Cerebellar cortex (tissue), 1 donor: ENCODE data around the gene CADPS2.
"Not testable (repeated sequence)": the region's sequence is repeated elsewhere in the genome, so short reads cannot be mapped to it uniquely, and the experiment has no call there.

ENCODE experiments used
- DNase-seq: peaks from one replicate; pipeline ENCODE4 v3.0.0-alpha.2; 2015; ENCODE audit warnings: low spot score

Gene CADPS2

DNA sequence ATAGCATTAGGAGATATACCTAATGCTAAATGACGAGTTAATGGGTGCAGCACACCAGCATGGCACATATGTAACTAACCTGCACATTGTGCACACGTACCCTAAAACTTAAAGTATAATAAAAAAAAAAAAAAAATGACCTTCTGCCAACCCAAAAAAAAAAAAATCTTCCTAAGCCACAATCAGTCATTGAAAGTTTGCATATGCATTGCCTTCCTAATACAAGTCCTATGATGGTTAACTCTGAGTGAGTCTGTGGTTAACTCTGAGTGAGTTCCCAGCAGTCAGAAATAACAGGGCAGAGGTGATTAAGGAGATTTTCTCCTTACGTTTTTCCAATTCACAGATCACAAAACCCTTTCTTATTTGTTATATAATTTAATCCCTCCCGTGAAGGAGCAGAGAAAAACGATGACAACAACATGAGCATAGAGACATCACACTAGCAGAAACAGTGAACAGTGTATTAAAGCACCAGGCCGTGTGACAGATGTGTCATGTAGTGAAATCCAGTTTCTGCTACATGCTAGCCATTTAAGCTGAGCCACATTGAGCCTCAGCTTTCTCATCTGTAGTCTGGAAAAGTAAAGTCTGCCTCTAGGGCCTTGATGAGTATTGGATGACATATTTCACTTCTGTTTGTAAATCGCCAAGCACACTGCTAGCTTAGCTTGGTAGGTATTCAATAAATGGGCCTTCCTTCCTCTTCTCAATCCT is 176.2 kb downstream of the CADPS2 start:
- DNase-seq = no peak

DNA sequence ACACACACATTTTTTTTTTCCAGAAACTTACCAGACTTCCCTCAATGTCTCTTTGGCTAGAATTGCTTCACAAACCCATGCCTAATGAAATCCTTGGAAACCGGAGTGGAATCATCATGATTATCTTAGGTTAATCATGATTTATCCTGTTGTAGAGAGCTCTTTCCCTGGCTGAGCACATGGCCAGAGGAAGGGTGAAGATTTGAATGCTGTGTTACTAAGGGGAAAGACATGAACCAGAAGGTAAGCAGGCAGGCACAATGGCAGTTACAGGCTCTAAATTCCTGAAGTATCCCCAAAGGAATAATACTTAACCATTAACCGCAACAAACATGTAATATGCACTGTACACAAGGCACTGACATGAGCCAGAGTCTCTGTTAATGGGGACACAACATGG is 179.4 kb downstream of the CADPS2 start:
- DNase-seq = no peak

DNA sequence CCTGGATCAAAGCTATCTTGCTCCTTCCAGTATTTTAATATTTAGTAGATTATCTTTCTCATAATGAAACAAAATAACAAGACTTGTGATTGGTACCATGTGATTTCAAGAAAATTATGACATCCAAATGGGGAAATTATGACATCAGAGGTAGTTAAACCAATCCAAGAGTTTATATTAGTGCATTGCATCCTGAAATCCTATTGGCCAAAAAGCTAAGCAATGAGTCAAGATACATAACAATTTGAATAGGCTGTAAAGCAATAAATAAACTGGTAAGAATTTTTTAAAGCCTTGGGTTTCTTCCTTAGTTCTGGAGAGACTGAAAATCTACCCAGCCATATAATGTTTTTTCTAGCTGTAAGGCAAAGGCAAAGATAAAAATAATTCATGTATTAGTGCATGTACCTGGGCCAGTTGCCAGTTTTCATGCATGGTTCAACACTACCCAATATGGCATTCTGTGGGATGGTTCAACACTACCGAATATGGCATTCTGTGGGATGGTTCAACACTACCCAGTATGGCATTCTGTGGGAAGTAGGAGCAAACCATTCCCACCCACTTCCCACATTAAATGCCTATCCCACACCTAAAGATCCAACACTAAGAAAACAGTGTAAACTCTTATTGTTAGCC is 183.3 kb downstream of the CADPS2 start, which contains the start of gene RNF148:
TSS of gene RNF148 (minus strand) at position 51 of the 639 bp plus-strand sequence. CDS start 172 bp downstream, outside the sequence.
- DNase-seq = no peak

DNA sequence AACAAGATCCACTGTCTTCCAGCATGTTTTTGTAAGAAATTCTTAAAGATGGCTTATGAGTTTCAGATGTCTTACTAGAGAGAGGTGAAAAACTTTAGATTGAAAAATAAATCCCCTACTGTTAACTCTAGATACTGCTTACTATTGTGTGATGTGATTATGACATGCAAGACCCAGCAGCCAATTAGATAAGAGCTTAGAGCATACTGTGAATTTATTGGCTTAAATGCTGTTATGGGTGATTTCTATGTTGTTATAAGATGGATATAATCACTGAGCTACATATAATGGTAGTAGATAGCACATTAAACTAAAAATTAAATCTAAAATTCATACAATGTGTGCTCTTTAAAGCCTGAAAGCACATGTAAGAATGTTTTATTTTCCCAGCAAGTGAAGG is 187.2 kb downstream of the CADPS2 start, which contains the start of gene RNF133:
TSS of gene RNF133 (minus strand) at position 101 of the 400 bp plus-strand sequence. CDS start 199 bp downstream, outside the sequence.
- DNase-seq = no peak

DNA sequence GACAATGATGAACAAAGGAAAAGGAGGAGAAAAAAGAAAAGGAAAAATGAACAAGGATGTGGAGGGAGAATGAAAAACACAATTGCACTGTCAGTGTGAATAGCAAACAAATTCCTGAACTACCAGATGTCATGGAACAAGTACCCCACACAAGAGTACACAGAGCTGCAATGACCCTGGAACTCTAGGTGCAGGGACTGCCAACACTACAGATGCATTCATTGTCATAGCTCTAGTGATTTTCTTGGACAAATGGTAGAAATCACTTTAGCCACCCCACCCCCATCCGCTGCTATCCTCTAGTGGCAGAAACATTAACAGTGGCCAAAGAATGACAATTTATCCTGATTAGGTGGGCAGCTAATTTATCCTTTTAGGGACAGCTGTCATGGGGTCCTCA is 190.4 kb downstream of the CADPS2 start:
- DNase-seq = no peak

DNA sequence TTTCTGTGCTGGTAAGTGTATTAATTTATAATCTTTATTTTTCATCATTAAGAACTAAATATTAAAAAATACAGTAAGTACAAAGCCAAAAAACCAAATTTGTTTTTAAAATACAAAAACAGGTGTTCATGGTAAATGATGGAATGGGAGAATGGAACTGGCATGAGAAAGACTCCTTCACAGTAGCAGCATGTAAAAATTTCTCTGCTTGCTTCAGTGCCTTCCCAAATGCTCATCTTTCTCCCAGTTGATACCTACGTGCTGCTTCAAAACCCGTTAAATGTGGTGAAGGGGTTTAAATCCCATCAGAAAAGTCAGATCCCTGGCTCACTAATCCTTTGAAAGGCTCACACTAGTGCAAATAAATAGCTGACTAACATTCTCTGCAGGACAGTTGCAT is 191.6 kb downstream of the CADPS2 start:
- peak; percentile 69 for DNase-seq

DNA sequence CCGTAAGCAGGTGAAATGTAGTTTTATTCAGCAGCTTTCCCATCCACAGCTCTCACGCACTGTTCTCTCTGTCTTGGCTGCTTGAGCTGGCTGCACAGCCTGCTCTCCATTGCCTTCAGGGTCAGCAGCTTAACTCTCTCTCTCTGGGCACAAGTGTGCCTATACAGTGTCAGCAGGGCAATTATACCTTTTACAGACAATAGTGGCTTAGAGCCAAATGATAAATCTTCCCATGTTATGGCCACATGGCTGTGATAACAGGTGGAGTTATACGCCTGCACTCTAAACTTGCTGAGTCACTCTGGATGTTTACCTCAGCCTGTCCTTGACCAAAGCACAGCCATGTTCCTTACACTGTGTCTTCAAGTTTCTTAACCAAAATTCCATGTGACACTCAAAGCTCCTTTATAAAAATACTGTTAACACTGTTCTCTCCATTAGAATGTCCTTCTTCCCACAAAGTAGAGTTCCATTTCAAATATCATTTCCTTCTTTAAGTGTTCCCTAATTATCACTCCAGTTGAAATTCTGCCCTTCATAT is 193.4 kb downstream of the CADPS2 start:
- no peak for DNase-seq

DNA sequence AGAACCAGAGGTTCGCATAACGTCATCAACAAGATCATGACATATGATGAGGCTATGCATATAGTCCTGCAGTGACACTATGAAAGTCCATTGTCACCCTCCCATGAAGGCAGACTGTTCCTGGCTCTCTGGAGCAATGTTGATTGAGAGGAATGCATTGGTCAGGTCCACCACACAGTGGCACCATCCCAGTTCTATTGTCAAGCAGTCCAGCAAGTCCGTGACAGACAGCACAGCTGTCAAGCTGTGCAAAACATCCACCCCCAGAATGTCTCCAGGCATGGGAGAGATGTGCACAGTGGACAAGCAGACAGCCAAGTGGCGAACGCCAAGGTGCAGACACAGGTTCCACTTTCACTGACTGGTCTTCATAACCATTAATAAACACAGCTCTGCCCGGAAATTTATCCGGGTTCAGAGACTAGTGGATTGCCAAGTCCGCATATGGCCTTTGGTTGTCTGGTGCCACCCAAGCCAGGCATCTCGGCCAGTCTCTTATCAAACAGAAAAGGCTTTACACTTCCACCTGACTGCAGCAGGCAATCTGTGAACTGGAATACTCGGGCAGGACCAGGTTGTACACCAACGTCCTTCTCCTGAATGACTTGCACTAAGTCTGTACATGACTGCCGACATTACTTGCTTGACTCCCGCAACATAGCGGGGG is 194.6 kb downstream of the CADPS2 start:
- DNase-seq = peak; percentile 79

DNA sequence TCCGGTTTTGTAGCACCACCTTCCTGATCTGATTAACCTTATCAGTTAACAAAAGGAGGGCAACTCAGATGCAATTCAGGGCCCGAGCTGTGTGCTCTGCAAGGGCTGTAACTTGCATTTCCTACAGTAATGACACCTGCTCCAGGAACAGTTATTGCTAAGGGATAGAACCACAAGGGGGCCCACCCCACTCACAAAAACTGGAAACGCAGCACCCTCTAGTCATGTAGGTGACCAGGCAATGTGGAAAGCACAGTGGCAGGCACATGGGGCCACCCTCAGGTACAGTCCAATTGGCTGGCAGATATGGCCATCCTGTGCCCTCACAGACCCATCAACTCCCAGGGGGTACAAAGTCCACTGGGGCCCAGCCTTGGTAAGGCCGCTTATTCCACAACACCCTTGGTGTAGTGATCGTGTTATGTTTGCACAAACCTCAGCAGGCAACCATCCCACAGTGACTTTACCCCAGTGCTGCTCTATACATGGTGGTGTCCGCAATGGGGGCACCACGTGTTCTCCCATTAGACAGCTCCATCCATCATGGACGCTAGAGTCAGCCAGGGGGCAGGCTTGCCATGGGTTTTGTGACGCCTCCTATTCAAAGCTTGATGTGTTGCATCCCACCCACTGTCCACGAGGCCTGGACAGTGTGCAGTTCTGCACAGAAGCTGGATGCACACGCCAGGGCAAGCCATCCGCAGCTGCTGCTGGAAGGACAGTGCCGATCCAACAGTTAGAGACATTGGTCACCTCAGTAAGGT is 196.7 kb downstream of the CADPS2 start:
- no peak for DNase-seq

DNA sequence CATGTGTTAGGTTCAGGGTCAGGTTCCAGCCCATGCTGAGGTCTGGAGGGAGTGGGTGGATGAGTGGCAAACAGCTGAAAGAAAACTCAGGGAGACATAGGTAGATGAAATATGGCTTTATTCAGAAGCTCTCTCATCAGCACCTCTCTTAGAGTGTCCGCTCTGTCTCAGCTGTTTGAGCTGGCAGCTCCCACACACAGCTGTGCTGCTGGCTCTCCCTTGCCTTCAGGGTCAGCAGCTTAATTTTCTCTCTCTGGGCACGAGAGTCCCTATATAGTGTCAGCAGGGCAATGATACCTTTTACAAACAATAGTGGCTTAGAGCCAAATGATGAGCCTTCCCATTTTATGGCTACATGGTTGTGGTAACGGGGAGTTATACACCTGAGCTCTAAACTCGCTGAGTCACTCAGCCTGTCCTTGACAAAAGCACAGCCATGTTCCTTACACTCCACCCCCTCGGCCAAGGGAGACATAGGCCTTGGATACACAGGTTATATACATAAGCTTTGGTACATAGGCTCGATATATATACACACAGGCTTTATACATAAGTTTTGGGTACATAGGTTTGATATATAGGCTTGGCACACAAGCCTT is 197.8 kb downstream of the CADPS2 start:
- no peak for DNase-seq

DNA sequence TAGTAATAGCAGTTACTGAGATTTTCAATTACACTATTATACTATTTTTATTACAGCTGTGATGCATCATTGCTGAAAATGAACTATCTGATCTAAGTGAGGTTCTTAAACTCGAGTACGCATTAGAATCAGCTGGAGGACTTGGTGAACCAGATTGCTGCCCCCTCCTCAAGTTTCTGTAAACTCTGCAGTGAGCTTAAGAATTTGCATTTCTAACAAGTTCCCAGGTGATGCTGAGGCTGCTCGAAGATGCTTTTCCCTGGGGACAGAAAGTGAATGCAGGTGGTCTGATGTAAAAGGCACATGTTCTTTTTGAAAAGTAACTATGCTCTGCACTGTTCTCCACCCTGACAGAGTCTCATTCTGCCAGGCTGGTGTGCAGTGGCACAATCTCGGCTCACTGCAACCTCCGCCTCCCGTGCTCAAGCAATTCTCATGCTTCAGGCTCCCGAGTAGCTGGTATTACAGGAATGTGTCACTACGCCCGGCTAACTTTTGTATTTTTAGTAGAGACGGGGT is 199.8 kb downstream of the CADPS2 start:
- no peak for DNase-seq

DNA sequence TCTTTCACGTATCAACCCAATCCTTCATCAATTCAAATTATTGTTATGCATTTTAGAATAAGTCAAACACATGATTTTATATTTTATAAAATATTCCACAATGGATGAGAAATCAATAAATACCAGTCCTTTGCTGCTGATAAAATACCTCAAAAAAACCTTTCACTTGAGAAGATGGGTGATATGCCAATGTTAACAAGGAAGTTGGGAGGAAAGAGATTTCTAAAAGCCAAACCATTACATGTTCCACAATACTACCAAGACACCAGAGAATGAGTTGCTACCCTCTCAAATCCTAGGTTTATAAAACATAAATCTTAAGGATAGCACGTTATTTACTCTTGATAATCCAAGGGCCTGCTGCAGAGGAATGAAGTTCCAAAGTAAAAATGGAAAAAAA is 201.8 kb downstream of the CADPS2 start:
- DNase-seq = no peak

DNA sequence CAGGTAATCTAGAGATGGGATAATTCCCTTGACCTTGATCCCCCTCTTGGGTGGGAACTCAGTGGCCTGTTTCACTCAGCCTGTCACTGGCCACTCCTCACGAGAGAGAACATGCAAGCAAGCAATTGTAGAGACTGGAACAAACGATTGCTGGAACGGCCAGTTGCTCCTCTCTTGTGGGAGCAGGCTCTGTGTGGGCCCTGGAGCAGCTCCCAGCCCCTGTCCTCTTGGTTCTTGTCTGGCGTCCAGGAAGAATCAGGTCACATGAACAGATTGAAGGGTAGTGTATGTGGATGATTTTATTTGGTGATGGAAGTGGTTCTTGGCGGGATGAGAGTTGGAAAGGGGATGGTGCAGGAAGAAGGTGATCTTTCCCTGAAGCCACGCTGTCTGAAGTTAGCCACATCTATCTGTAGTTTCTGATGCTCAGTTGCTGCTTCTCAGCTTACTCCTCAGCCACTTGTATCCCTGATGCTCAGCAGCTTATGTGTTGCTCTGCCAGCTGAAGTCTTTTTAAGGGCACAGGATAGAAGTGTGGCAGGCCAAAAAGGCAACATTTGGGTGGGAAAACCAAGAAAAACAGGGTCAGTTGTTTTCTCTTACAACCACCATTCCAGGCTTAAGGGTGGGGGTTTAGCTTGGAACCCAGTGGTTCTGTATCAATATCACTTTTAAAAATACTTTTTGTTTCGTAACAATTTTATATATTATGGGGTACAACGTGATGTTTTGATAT is 203.3 kb downstream of the CADPS2 start:
- peak; percentile 93 for DNase-seq

DNA sequence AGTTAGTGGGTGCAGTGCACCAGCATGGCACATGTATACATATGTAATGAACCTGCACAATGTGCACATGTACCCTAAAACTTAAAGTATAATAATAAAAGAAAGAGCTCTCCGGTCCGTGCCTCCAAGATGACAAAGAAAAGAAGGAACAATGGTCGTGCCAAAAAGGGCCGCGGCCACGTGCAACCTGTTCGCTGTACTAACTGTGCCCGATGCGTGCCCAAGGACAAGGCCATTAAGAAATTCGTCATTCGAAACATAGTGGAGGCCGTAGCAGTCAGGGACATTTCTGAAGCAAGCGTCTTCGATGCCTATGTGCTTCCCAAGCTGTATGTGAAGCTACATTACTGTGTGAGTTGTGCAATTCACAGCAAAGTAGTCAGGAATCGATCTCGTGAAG is 205.1 kb downstream of the CADPS2 start:
- not testable (repeated sequence) for DNase-seq

DNA sequence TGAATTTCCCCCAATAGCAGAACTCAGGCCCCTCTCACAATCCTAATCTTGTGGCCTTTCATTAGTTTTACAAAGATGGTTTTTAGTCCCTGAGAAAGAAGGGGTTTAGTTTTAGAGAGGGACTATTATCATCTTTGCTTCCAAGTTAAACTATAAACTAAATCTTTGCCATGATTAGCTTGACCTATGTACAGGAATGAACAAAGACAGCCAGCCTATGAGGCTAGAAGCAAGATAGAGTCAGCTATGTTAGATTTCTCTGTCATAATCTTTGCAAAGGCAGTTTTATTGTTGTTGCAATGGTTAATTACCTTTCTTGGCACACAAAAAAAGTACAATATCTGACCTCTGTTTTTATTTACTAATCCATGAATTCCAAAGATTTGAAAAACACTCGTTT is 206.4 kb downstream of the CADPS2 start:
- DNase-seq = no peak

DNA sequence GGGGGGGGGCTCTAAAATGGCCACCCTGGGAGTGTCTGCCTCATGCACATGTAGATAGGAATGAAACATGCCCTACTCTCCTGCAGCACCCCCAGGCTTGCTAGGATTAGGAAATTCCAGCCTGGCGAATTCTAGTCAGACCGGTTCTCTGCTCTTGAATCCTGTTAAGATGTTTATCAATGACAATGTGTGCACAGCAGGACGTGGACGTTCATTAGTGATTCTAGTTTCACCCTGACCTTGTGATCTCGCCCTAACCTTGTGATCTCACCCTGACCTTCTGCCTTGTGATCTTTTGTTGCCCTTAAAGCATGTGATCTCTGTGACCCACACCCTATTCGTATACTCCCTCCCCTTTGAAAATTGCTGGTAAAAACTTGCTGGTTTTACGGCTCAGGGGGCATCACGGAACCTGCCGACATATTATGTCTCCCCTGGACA is 207.0 kb downstream of the CADPS2 start:
- not testable (repeated sequence) for DNase-seq

DNA sequence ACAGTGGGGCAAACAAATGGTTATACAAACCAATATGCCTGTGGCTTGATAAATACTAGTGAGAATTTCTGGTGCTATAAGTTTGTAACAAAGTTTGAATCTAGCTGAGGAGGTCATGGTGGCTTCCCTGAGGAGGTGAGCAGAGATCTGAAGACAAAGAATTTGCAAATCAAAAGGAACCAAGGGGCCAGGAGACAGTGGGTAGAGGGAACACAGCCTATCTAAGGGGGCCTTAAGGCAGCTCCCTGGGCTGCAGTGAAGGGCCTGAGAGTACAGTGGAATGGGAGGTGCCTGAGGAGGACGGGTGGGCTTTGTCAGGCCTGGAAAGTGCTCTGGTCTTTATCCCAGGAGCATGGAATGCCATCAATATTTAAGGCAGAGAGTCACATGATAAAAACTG is 209.1 kb downstream of the CADPS2 start:
- DNase-seq = no peak

DNA sequence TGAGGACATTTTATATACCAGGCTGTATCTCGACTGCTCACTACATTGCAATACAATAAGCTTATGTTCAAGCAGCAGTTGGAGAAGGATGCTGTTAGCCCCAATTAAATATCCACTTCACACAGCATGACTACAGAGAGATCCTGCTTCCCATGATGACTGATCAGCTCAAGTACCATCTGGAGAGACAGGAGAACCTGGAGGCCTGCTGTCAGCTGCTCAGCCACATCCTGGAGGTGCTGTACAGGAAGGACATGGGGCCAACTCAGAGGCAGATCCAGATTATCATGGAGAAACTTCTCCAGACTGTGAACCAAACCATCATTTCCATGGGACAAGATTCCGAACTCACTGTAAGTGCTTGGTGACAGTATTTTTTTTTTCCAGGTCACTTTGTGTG is 209.8 kb downstream of the CADPS2 start:
- DNase-seq = peak; percentile 86

DNA sequence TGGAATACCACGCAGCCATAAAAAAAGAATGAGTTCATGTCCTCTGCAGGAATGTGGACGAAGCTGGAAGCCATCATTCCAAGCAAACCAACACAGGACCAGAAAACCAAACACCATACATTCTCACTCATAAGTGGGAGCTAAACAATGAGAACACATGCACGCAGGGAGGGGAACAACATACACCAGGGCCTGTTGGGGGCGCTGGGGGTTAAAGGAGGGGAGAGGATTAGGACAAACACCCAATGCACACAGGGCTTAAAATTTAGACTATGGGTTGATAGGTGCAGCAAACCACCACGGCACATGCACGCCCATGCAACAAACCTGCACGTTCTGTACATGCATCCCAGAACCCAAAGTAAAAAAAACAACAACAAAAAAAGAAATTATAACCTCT is 210.6 kb downstream of the CADPS2 start:
- no peak for DNase-seq

DNA sequence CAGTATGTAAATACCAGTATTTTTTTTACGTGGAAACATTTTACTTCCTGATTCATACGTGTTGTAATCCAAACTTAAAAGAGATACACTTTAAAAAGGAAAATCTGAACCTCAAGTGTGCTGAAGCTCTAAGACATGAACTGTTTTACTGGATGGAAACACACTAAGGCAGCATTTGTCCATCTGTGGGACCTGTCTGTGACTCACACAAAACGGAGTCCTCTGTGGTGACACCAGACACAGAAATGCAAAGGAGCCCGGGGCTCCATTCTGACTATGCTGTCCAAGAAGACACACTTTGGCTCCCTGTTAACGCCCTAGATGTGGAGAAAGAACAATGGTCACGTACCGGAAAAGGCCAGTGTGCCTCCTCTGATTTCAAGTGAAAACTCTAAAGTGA is 211.2 kb downstream of the CADPS2 start:
- DNase-seq = no peak

DNA sequence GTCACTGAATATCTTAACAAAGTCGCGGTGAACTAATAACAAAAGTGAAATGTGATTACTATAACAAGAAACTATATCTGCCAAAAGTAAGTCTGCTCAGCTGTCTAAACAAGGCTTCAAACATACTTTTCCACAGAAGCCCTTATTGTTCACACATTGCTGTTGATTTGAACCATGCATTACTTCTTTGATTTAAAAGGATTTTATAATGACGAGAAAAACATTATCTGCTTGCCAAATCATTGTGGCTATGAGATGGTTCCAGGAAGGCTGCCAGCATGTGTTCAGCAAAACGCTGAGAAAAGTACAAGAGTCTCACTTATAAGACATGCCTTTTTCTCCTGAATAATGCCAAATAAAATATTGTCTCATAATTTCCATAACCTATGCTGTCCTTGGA is 211.8 kb downstream of the CADPS2 start:
- DNase-seq = peak; percentile 67
